Esophagus mucosa (tissue), 1 donor: ENCODE data around the gene PARD6B. TPM values are rescaled to one million over a fixed set of nuclear protein-coding genes. Genes with fewer than 3 reads are reported as not detected.
"Not testable (repeated sequence)": the region's sequence is repeated elsewhere in the genome, so short reads cannot be mapped to it uniquely, and the experiment has no call there.

Source experiments
- ATAC-seq: fragments of 200-7000 bp; cut with Tn5 transposase; one replicate; pipeline ENCODE4 v1.9.1; 2020
- total RNA-seq: library from RNA; stranded (reverse); gene quantifications from one replicate; pipeline ENCODE4 v1.2.4, GENCODE V29; 2023
- donor health status: DM: yes; HTN: yes; CAD: no.

PARD6B gene
- total RNA-seq, 1 donor from 2014 or later = 6.5 TPM

DNA sequence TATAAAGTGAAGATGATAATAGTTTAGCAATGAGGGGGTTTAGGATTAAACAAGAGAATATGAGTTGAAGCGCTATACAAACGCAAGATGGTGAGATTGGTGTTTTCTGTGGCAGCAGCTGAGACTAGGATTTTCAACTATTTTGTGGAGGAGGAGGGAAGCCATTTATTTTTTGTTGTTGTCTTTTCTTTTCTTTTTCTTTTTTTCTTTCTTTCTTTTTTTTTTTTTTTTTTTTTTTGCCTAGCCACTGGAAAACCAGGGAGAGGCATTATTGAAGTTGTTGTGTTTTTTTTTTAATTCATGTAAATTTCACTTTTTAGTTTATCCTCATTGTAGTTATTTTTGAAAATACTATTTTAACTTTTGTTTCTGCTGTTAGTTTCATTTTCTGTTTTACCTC, 15.9 kb downstream of the PARD6B start:
- ATAC-seq = no peak

GRCh38 chr20:50750145-50750671, 18.8 kb downstream of the PARD6B start:
- no peak for ATAC-seq

DNA sequence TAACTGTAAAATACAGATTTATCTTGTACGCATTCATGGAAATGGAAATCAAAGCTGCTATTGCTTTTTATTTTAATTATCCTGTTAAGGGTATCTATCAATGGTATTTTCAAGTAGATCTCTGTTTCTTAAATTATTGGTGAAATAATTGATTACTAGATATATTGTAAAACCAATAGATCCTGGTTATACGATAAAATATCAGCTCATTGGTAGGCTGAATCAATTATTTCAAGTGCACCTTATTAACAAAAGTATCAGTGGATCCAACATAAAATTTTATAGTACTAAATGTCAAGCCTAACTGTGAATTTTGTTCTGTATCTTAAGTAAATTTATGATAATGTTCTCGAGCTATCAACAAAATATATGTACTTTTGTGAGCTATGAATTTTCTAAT, 21.8 kb downstream of the PARD6B start:
- no peak for ATAC-seq

DNA sequence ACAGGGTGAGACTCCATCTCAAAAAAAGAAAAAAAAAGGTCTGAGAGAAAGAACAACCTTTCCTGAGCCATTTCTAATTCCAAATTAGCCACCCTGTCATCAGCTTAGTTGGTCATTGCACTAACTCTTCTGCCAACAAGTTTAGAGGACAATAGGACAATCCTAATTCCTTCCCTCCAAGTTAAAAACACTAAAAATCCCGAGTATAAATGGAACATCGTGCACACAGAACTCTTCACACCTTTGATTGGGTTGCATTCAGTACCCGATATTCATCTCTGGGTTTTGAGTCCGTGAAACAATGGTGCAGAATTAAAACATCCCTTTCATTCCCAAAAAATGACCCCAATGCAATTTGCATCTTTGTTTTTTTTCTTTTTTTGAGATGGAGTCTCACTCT, 23.0 kb downstream of the PARD6B start:
- ATAC-seq = no peak

DNA sequence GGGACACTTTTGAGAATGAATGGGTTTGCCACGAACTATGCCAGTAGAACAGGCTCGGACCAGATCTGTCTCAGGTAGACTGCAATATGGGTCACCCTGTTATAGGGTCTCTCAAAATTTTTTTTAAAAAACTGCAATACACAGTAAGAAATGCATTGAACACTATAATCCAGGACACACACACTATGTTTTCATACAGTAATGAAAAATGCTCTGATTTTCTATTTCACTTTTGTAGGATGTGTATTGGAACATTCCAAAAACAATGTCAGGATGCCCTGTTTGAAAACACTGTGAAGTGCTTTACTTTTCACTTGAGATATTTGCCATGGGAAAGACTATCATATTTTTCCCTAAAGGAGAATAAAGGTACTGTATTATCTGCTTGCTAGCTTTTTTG, 25.1 kb downstream of the PARD6B start:
- ATAC-seq = no peak

DNA sequence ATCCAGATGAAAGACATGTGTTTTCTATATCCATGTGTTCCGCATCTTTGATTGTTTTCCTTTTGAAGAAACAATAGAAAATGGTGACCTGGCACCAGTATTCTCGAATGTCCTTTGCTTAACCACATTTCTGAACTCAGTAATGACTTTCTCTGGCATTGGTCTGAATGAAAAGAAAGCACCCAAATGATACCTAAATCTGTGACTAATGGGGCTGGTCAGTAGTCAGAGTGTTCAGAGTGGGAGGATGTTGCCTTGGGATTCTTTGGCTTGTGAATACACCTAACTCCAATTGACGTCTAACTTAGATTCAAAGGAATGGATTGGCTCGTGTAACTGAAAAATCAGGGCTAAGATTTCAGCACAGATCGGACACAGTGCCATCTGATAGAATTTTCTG, 27.1 kb downstream of the PARD6B start:
- ATAC-seq = no peak

- no peak for ATAC-seq
Measured at GRCh38 chr20:50758992-50759391, 27.6 kb downstream of the PARD6B start.

- no peak for ATAC-seq
Measured at GRCh38 chr20:50759678-50760077, 28.3 kb downstream of the PARD6B start.

DNA sequence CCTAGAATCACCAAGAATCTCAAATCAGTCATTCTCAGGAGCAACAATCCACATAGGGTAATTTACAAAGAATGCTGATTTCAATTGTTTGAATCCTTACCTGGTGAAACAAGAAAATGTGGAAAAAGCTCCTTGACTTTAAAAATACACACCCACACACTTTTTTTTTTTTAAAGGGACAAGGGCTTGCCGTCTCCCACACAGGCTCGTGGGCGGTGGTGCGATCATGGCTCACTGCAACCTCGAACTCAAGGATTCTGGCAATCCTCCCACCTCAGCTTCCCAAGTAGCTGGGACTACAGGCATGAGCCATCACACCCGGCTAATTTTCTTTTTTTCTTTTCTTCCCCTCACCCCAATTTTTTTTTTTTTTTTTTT, 30.7 kb downstream of the PARD6B start:
- ATAC-seq = peak; percentile 4

- peak; percentile 45 for ATAC-seq
Measured at GRCh38 chr20:50762435-50763220, 31.2 kb downstream of the PARD6B start.

DNA sequence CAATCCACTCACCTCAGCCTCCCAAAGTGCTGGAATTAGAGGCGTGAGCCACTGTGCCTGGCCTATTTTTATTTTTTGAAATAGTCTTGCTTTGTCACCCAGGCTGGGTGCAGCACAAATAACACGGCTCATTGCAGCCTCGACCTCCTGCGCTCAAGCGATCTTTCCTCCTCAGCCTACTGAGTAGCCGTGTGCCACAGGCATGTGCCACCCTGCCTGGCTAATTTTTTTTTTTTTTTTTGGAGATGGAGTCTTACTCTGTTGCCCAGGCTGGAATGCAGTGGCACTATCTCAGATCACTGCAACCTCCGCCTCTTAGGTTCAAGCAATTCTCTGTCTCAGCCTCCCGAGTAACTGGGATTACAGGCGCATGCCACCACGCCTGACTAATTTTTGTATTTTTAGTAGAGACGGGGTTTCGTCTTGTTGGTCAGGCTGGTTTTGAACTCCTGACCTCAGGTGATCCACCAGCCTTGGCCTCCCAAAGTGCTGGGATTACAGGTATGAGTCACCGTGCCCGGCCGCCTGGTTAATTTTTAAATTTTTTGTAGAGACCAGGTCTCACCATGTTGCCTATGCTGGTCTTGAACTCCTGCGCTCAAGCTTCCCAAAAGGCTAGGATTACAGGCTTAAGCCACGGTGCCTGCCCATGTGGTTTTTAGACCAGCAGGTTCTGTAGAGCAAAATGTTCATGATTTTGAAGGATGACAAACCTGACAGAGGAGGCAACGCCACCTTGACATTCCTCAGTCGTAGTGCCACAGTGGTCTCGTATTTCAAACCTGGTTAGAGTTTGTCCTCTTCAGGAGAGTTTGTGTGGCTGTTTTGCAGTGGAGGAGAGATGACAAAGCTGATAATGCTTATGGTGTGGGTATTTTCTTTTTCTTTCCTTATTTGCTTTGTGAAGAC, 32.4 kb downstream of the PARD6B start:
- not testable (repeated sequence) for ATAC-seq

DNA sequence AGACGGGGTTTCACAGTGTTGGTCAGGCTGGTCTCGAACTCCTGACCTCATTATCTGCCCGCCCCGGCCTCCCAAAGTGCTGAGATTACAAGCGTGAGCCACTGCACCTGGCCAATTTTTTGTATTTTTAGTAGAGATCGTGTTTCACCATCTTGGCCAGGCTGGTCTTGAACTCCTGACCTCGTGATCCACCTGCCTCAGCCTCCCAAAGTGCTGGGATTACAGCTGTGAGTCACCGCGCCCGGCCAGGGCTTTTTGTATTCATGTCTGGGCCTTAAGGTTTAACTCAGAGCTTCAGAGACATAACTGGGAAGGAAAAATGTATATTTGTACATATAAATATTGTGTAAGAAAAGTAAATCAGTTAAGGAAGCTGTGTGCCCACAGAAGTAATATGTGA, 33.9 kb downstream of the PARD6B start:
- ATAC-seq = not testable (repeated sequence)

GRCh38 chr20:50765674-50766073, 34.3 kb downstream of the PARD6B start:
- ATAC-seq = no peak

DNA sequence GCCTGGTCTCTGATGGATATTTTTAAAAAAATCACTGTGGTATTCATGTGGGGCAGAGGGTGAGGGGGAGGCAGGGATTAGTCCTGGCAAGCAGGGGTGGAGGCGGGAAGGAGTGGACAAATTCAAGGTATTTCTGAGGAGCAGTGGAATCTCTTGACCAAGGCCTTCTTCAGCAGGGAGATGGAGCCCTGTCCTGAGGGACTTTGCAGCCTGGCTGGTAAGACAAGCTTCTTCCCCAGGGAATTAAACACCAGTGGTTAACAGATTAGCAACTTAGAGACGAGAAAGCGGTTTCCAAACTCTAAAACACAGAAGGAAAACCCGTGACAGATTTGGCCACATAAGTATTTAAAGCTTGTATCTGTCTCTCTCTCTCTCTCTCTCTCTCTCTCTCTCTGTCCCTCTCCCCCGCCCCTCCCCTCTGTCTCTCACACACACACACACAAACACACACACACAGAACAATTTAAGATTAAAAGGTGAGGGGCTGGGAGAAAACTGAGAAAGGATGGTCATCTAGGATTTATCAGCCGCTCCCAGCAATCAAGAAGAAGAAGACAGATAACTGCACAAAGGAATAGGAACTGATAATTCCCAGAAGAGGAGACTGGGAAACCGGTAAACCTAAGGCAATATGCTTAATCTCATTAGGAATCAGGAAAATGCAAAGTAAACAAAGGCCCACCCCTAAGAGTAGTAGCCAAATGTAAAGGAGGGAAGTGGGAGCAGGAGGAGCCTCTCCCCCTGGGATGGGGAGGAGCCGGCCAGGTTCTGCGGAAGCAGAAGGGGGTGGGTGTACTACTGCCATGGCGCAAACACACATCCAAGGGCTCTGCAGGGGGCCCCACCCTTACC, 35.8 kb downstream of the PARD6B start:
- not testable (repeated sequence) for ATAC-seq

- not testable (repeated sequence) for ATAC-seq
Measured at GRCh38 chr20:50768991-50769390, 37.6 kb downstream of the PARD6B start.

DNA sequence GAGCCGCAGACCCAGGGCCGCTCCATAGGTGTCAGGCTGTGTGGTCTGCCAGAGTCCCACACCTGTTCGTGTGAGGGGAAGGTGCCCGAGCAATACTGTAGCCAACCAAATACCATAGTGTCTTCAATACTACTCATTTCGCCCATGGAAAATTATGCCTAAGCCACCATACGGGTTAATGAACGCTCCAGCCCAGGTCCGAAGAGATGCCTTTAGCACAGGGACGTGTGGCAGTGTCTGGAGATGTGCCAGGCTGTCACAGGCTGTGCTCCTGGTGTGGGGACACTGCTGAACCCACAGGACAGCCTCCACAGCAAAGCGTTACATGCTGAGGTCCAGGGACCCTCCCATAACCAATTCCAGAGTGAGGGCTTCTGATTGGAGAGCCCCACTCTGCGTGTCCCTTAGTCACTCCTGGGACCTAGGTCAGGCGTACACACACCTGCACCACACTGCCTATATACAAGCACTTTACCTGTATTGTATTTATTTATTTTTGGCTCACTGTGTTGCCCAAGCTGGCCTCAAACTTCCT, 38.2 kb downstream of the PARD6B start:
- not testable (repeated sequence) for ATAC-seq

- peak; percentile 27 for ATAC-seq
Measured at GRCh38 chr20:50771419-50772080, 40.2 kb downstream of the PARD6B start.

DNA sequence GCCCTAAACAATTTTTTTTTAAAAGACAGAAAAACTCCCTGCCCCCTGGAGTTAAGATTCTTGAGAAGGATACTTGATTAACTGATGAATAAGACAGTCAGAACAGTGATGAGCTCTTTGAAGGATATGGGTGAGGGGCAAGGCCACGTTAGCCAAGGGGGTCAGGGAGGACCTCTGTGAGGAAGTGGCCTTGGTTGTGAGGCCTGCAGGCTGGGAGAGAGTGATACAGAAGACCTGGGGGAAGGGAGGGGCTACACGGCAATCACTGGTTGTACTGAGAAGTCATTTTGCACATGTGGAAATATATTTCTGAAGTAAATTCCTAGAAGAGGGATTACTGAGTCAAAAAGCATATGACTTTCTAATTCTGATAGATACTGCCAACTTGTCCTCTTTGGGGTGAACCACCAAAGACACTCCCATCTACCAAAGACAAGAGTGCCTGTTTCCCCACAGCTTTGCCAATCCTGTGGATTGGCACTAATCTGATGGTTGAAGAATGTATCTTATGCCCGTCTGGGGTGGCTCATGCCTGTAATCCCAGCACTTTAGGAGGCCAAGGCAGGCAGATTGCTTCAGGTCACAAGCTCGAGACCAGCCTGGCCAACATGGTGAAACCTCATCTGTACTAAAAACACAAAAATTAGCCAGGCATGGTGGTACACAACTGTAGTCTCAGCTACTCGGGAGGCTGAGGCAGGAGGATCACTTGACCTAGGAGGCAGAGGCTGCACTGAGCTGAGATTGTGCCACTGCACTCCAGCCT, 41.2 kb downstream of the PARD6B start:
- ATAC-seq = no peak

DNA sequence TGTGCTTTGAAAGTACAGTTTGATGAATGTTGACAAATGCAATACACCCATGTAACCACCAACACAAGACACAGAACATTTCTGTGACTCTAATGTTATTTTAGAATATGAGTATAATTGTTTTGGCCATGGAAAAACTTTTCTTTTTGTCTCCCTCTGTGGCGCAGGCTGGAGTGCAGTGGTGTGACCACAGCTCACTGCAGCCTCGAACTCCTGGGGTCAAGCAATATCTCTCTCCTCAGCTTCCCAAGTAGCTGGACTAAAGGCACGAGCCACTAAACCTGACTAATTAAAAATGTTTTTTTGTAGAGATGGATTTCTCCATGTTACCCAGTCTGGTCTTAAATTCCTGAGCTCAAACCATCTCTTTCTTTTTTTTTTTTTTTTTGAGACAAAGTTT, 43.1 kb downstream of the PARD6B start:
- ATAC-seq = no peak

DNA sequence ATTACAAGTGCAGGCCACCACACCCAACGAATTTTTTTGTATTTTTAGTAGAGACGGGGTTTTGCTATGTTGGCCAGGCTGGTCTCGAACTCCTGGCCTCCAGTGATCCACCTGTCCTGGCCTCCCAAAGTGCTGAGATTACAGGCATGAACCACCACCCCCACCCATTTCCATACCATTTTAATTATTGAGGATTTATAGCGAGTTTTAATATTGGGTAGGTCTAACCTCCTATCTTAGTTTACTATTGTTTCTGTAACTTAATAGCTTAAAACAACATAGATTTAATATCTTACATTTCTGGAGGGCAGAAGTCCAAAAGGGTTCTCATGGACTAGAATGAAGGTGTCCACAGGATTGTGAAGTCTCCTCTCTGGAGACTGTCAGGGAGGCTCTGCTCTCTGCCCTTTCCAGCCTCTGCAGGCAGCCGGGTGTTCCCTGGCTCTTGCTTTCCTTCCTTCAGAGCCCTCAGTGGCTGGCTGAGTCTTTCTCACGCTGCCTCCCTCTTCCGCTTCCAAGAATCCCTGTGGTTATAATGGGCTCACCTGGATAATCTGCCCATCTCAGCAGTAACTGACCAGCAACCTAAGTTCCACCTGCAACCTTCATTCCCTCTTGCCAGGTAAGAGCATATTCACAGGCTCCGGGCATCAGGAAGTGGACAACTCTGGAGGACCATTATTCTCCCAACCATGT, 44.9 kb downstream of the PARD6B start:
- no peak for ATAC-seq
